ENCODE measurements around the gene SNX10.

SNX10 gene

DNA sequence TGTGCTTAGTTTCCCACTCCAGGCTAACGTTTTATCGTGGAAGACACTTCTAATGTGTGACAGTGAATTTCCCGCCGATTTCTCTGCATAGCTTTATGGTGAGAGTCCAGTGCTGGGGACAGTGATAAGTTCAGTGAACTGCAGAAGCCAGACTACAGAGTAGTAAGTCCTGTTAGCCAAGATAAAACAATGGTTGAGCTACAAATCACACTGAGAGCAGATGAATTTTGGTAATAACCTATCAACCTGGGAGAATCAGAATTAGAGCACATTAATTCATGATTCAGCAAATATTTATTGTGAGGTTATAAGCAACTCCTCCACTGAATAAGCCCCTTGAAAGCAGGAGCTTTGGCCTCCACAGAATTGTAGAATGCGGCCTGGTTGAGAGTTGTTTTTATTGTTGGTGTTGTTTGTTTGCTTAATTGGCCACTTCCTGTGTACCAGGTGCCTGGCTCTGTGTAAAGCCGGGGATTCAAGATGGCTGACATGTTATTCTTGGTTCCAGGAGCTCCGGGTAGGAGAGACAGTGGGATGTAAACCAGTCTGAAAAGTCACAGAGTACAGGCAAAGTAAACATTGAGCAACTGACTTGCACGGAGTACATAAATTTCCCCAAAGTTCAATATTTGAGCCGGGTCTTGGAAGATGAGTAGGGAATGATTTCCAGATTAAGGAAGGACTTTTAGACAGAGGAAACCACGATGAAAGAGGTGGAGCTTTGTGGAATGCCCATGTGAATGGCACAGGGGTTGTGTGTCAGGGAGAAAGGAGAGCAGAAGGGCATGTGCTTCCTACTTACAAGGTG is 112.7 kb downstream of the SNX10 start:
- no peak for DNase-seq (ENCODE audit: low read depth)

DNA sequence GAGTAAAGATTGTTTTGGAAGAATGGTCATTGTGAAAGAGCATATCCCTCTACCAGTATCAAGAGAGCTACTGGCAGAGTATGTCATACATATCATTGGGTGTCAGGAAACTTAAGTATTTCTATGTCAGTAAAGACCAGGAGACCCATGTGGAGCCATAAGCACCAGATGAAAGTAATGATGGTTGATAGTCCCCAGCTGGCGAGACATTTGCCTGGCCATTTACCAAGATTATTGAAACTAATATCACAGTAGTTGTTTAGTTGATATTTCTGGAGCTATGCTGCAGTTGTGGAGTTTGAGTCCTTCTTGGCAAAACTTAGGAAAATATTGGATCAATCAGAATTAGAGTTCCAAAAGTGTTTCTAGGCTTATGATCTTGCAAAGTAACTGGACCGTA is 114.8 kb downstream of the SNX10 start:
- DNase-seq (ENCODE audit: low read depth): no peak

DNA sequence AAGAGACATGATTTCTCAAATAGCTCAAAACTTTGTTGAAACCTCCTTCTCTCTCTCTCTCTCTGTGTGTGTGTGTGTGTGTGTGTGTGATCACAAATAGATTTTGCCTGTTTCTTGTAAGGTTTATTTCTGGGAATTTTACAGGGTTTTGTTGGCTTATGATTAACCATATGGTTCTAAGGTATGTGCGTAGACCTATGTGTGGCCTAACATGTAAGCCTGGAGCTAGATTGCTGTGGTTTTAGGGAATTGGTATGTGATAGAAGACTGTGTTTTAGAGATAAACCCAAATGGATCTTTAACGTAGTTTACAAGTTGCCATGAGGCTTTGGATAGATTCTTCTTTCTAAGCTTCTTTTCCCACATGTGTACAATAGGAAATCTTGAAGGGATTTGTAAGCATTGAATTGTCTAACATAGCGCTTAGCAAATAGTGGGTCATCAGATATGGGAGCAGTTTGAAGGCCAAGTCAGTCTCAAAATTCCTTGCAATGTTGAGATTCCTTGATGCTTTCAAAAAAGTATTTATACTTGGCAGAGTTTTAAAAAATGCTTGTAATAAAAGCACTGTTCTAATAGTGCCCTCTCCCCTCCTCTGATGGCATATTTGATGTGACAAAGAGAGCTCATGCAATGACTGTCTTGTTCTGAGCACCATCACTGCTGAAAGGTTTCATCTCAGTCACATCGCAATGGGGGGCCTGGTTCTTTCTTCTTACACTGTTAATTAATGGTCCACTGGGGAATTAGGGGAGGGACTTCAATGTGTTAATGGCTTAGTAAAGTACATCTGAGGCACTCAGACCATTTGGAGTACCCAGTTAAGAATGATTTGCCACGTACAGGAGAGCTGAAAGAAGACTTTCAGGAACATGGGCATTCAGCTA is 118.2 kb downstream of the SNX10 start:
- no peak for DNase-seq (ENCODE audit: low read depth)

DNA sequence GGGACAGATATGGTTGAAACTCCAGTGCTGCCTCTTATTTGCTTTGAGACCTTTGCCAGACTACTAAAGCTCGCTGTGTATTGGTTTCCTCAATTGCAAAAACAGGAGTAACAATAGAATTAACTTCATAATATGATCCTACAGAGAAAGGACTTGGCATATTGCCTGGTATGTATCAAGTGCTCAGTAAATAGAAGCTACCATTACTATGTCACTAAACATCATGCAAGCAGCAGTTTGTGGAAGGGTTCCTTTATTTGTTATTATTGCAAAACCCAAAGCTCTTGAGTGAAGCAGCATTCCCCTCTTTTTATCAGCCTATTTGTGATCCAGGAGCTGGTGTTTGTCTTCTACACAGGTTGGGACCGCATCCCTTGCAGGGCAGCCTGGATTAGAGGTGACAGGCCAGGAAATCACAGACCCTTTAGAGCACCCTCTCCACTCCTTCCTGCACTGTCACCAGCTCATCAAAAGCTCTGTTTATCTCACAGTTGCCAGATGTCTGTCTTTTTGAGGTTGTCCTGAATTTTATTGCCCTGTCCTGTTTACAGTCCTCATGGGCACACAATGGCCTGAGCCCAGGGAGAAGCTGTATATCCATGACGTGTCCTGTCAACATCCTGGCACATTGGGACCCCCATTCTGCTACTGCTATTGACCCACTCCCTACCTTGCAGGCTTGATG is 121.5 kb downstream of the SNX10 start:
- no peak for DNase-seq (ENCODE audit: low read depth)

DNA sequence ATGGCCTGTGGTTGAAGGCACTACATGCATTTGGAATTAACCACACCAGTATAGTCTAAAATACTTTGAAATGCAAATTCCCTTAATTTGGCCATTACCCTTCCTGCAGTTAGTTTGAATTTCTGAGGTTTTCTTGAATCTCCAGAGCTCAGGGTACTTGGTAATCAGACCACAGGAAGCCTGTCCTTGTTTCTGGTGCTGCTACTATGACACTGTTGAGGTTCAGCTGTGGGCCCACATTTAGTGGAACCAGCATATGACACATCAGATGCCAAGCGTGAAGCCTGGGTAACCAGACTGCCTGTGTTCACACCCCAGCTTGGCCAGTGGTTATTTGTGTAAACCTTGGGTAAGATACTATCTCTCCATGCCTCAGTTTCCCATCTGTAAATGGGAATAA is 124.3 kb downstream of the SNX10 start:
- DNase-seq (ENCODE audit: low read depth): no peak

DNA sequence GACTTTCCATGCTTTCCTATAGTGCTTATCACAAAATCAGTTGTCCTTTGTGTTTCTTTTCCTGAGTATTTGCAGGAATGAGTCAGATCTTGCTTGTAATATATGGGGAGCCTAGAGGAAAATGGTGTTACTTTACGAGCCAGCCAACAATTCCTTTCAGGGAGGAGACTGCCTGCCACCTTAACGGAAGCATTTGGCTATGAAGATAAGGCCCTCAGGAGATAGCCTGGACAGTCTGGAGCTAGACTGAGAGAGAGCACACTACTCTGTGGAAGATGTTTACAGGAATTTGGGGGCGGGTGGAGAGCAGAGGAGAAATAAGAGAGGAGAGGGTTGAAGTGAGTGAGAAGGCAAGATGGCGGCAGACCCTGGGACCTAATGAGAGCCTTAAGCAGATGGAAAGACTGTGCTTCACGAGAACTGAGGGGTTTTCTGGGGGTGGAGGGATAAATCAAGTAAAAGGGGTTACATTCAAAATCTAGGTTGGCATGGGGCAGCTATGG is 126.3 kb downstream of the SNX10 start:
- DNase-seq (ENCODE audit: low read depth): no peak

DNA sequence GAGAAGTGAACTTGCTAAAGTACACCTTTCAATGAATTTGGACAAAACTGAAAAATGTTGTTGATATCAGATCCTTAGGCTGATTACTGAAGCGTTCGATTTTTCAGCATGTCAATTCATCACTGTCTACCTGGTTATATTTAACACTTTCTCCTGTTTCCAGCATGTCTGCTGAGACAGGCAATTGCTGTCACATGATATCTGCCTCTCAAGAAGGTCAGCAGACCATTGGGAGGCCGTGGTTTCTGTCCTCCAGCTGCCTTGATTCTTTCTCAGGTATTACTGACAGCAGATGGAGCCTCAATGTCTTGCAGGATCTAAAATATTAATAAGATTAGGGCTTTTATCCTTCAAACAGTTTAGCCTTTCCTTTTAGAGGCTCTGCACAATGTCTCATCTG is 127.5 kb downstream of the SNX10 start:
- no peak for DNase-seq (ENCODE audit: low read depth)

DNA sequence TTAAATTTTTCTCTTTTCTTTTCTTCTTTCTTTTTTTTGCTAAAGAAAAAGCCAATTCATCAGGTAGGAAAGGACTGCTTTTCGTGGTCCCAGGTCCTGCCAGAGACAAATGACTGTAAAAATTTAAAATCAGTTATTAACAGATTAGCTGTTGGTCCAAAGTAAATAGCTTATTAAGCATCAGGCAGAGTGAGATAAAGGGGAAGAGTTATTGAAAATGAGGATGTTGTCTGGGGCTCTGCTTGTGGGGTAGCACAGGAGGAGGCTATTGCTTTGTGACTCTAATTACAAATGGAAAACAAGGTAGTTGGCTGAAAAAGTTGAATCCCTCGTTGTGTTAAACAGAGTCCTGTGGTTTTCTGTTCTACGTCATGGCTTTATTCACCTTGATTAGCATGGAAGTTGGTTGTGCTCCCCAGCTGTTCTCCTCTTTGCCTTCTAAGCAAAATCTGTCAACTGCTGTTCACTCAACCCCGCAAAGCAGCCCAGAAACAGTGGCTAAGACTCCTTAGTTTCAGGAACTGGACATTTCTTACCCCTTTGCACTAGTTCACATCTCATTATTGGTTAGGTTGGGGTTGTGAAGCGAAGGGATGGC is 128.9 kb downstream of the SNX10 start:
- no peak for DNase-seq (ENCODE audit: low read depth)

DNA sequence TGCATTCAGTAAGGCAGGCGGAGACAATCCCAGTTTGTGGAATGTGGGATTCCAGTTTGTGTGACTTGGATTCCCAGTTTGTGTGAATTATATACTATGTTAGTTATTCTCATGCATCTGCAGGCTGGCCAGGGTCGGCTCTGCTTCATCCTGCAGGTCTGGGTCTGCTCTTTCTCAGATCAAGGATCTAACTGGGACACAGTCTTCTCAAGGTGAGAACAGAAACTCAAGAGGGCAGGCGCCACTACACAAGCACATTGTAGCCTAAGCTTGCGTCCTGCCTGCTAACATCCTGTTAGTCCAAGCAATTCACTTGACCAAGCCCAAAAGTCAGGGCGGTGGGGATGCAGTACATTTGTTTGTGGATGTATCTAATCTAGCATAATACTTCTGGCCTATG is 131.1 kb downstream of the SNX10 start:
- no peak for DNase-seq (ENCODE audit: low read depth)

DNA sequence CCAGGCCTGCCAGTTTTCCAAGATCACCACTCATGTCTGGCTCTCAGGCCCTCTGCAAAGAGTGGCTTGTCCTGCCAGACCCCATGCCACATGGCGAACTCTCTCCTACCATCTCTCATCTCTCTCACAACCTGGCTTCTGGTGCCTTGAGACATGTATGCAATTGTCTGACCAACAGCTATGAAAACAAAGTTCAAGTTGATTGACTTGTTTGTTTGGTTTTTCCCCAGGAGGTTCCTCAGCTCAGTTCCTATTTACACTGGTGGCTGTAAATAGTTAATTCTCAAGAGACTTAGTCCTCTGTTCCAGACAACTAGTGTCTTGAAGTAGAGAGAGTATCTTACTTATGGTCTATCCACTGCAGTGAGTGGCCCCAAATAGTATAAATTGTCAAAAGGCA is 131.8 kb downstream of the SNX10 start:
- no peak for DNase-seq (ENCODE audit: low read depth)

Measured in HS-27A (cell line).